GM15510 (cell line): ENCODE data around the gene VAT1.

Experiments used
- POLR2A ChIP-seq: IDR thresholded peaks from 3 replicates; pipeline ENCODE4 v1.6.1; 2011; ENCODE audit warnings: borderline replicate concordance; ENCODE audit not compliant: insufficient read length; ENCODE audit errors: extremely low read depth

VAT1 gene

GRCh38 chr17:43021741-43022512, at the start of gene VAT1:
VAT1 (minus strand) TSS chr17:43022385; CDS start chr17:43022322, 63 bp downstream.
- TF ChIP-seq POLR2A = no peak

- no peak for TF ChIP-seq POLR2A
Observed at GRCh38 chr17:43070872-43071271, 48.7 kb upstream of the VAT1 start.

- TF ChIP-seq POLR2A = no peak
Observed at GRCh38 chr17:43070257-43070656, 48.1 kb upstream of the VAT1 start.

- TF ChIP-seq POLR2A = no peak
Observed at GRCh38 chr17:43069368-43069898, 47.2 kb upstream of the VAT1 start.

GRCh38 chr17:43068570-43069367, 46.6 kb upstream of the VAT1 start:
- no peak for TF ChIP-seq POLR2A

- no peak for TF ChIP-seq POLR2A
Observed at GRCh38 chr17:43062984-43063638, 40.9 kb upstream of the VAT1 start.

- no peak for TF ChIP-seq POLR2A
Observed at GRCh38 chr17:43056051-43056450, 33.9 kb upstream of the VAT1 start.

GRCh38 chr17:43051969-43052368, 29.8 kb upstream of the VAT1 start:
- no peak for TF ChIP-seq POLR2A

- no peak for TF ChIP-seq POLR2A
Observed at GRCh38 chr17:43044024-43044423, 21.8 kb upstream of the VAT1 start.

- no peak for TF ChIP-seq POLR2A
Observed at GRCh38 chr17:43043307-43043706, 21.1 kb upstream of the VAT1 start.

GRCh38 chr17:43042025-43042628, 19.9 kb upstream of the VAT1 start:
- TF ChIP-seq POLR2A = no peak

GRCh38 chr17:43040655-43041054, 18.5 kb upstream of the VAT1 start:
- no peak for TF ChIP-seq POLR2A

GRCh38 chr17:43039646-43040045, 17.5 kb upstream of the VAT1 start:
- TF ChIP-seq POLR2A = no peak

- no peak for TF ChIP-seq POLR2A
Observed at GRCh38 chr17:43034894-43035293, 12.7 kb upstream of the VAT1 start.

GRCh38 chr17:43033948-43034881, 12.0 kb upstream of the VAT1 start:
- no peak for TF ChIP-seq POLR2A

- TF ChIP-seq POLR2A = no peak
Observed at GRCh38 chr17:43031666-43032065, 9.5 kb upstream of the VAT1 start.
